OCI-LY7 (cell line): Measurements from ENCODE around the gene GAREM1. TPM values are rescaled to one million over a fixed set of nuclear protein-coding genes. Genes with fewer than 3 reads are reported as not detected.

ENCODE experiments used
- BruUV-seq: library from RNA; stranded (reverse); fragments of 400-500 nt; replicated peaks from 2 replicates; lab custom pipeline; 2021; lab: Mats Ljungman, UMichigan
- CTCF ChIA-PET: fragments of 300-600 bp; sonication (Branson Sonifier 250); formaldehyde crosslinking; loops from one replicate; lab custom pipeline; 2022; ENCODE audit warnings: antibody characterized with exemption; ENCODE audit not compliant: unreplicated experiment; lab: Charles Lee
- POLR2A ChIA-PET: fragments of 300-600 bp; sonication (Branson Sonifier 250); formaldehyde crosslinking; loops from one replicate; lab custom pipeline; 2022; ENCODE audit warnings: antibody characterized with exemption; lab: Charles Lee
- DNase-seq: peaks from one replicate; pipeline ENCODE4 v3.0.0-alpha.2; 2015; ENCODE audit warnings: low spot score
- H2AFZ ChIP-seq: fragments of 200-600 bp; sonication (generic), shearing (Covaris generic); 2 replicates; pipeline ENCODE4 v1.6.1; 2014; ENCODE audit warnings: mild to moderate bottlenecking, antibody characterized with exemption, low read length, moderate library complexity
- H3K27ac ChIP-seq: fragments of 200-600 bp; sonication (generic); 2 replicates; pipeline ENCODE4 v1.5.1; 2014; ENCODE audit warnings: mixed run types, low read depth, mild to moderate bottlenecking, moderate library complexity, low read length, inconsistent platforms; ENCODE audit not compliant: poor library complexity, severe bottlenecking
- H3K36me3 ChIP-seq: fragments of 200-600 bp; sonication (generic); 2 replicates; pipeline ENCODE4 v1.6.1; 2014; ENCODE audit warnings: mild to moderate bottlenecking, antibody characterized with exemption, low read length, moderate library complexity, mixed read lengths; ENCODE audit not compliant: insufficient read depth
- H3K4me1 ChIP-seq: fragments of 200-600 bp; sonication (generic); 2 replicates; pipeline ENCODE4 v1.5.1; 2014; ENCODE audit warnings: mild to moderate bottlenecking, low read length; ENCODE audit not compliant: insufficient read depth, poor library complexity, severe bottlenecking
- H3K4me2 ChIP-seq: fragments of 200-600 bp; sonication (generic); 2 replicates; pipeline ENCODE4 v1.6.1; 2014; ENCODE audit warnings: mild to moderate bottlenecking, low read length
- H3K4me3 ChIP-seq: fragments of 200-600 bp; sonication (generic); 2 replicates; pipeline ENCODE4 v1.5.1; 2014; ENCODE audit warnings: mild to moderate bottlenecking, low read depth, low read length; ENCODE audit not compliant: poor library complexity, severe bottlenecking
- H3K79me2 ChIP-seq: fragments of 200-600 bp; sonication (generic); 2 replicates; pipeline ENCODE4 v1.6.1; 2016; ENCODE audit warnings: low read depth, mild to moderate bottlenecking, low read length, moderate library complexity, mixed read lengths; ENCODE audit not compliant: insufficient read depth
- H3K9me2 ChIP-seq: fragments of 200-600 bp; sonication (generic); 2 replicates; pipeline ENCODE4 v1.6.1; 2016; ENCODE audit warnings: mild to moderate bottlenecking, low read length, mixed read lengths; ENCODE audit not compliant: insufficient read depth
- H3K9me3 ChIP-seq: fragments of 200-600 bp; sonication (generic); 2 replicates; pipeline ENCODE4 v1.6.1; 2014; ENCODE audit warnings: mild to moderate bottlenecking, mixed run types, low read length, mixed read lengths
- H4K20me1 ChIP-seq: fragments of 200-600 bp; sonication (generic); 2 replicates; pipeline ENCODE4 v1.6.1; 2014; ENCODE audit warnings: mild to moderate bottlenecking, antibody characterized with exemption, low read length, moderate library complexity, mixed read lengths; ENCODE audit not compliant: insufficient read depth
- CTCF ChIP-seq: fragments of 200-600 bp; sonication (generic); conservative IDR thresholded peaks from 2 replicates; pipeline ENCODE4 v1.5.1; 2014; ENCODE audit warnings: mild to moderate bottlenecking, antibody characterized with exemption, low read length, moderate library complexity, mixed read lengths
- EZH2phosphoT487 ChIP-seq: fragments of 200-600 bp; sonication (generic); IDR thresholded peaks from 2 replicates; pipeline ENCODE4 v1.6.1; 2018; ENCODE audit warnings: low read depth, borderline replicate concordance, mild to moderate bottlenecking, mixed run types, antibody characterized with exemption, low read length, moderate library complexity, mixed read lengths
- intact Hi-C: fragments of 100-400 bp; cut with micrococcal nuclease; formaldehyde crosslinking; loops from one replicate; pipeline ENCODE4 v1.10.0; 2022; ENCODE audit not compliant: unreplicated experiment
- total RNA-seq, 2 experiments: library from RNA; depleted of rRNA in 1 of 2; stranded (reverse); fragments of >200 nt in 1 of 2; shearing (Covaris generic) in 1 of 2; gene quantifications; 2 replicates each; pipeline ENCODE4 v1.2.3, GENCODE V29; 2014 to 2022

The GAREM1 gene
- total RNA-seq, 2 experiments from 2014 or later = 1.0 to 2.7 TPM

- no peak overlapping the region for H3K4me2 ChIP-seq
- DNase-seq = no peak
- POLR2A ChIA-PET = no interaction called here
- H3K27ac ChIP-seq = no peak overlapping the region
- no peaks in the 10 kb centered on the region for H3K79me2 ChIP-seq
- no peaks in the 10 kb centered on the region for H3K9me2 ChIP-seq
- intact Hi-C loops = no loop called here
- TF ChIP-seq CTCF (no peak), EZH2phosphoT487 (no peak)
- H3K9me3 ChIP-seq = no peaks in the 10 kb centered on the region
- no TSS peak for BruUV-seq
- H2AFZ ChIP-seq = no peak overlapping the region
- H3K36me3 ChIP-seq = no peaks in the 10 kb centered on the region
- H4K20me1 ChIP-seq = no peaks in the 10 kb centered on the region
- H3K4me1 ChIP-seq = no peaks in the 10 kb centered on the region
- CTCF ChIA-PET = no interaction called here
- H3K4me3 ChIP-seq = no peak overlapping the region
Measured at GRCh38 chr18:32425466-32425865, 45.2 kb downstream of the GAREM1 start.

- Histone ChIP-seq H3K9me2 (no peaks in the 10 kb centered on the region), H4K20me1 (no peaks in the 10 kb centered on the region), H3K36me3 (no peaks in the 10 kb centered on the region), H3K79me2 (no peaks in the 10 kb centered on the region), H3K4me2 (no peak overlapping the region), H2AFZ (no peak overlapping the region), H3K4me3 (no peak overlapping the region), H3K27ac (no peak overlapping the region), H3K9me3 (no peaks in the 10 kb centered on the region), H3K4me1 (no peaks in the 10 kb centered on the region)
- POLR2A ChIA-PET = no interaction called here
- CTCF ChIA-PET = no interaction called here
- intact Hi-C loops = no loop called here
- DNase-seq = no peak
- BruUV-seq = no TSS peak
- TF ChIP-seq CTCF = no peak
- no peak for TF ChIP-seq EZH2phosphoT487
Measured at GRCh38 chr18:32424696-32425095, 46.0 kb downstream of the GAREM1 start.

- no peak overlapping the region for H3K4me3 ChIP-seq
- ChIA-PET CTCF (no interaction called here), POLR2A (no interaction called here)
- H3K27ac ChIP-seq = no peak overlapping the region
- no peak for DNase-seq
- H3K4me2 ChIP-seq = no peak overlapping the region
- no peak for TF ChIP-seq EZH2phosphoT487
- no peak for TF ChIP-seq CTCF
- no TSS peak for BruUV-seq
- H3K9me2 ChIP-seq = no peaks in the 10 kb centered on the region
- H4K20me1 ChIP-seq = no peaks in the 10 kb centered on the region
- no peak overlapping the region for H2AFZ ChIP-seq
- H3K79me2 ChIP-seq = no peaks in the 10 kb centered on the region
- intact Hi-C loops = no loop called here
- H3K9me3 ChIP-seq = no peaks in the 10 kb centered on the region
- no peaks in the 10 kb centered on the region for H3K36me3 ChIP-seq
- H3K4me1 ChIP-seq = no peaks in the 10 kb centered on the region
Measured at GRCh38 chr18:32422978-32423740, 47.5 kb downstream of the GAREM1 start.
